DND-41 (cell line): ENCODE measurements around the gene WDFY3.
"Not testable (repeated sequence)": the region's sequence is repeated elsewhere in the genome, so short reads cannot be mapped to it uniquely, and the experiment has no call there.

Experiments
- ATAC-seq: fragments of 200-7000 bp; cut with Tn5 transposase; 3 replicates; pipeline ENCODE4 v1.9.1; 2021; ENCODE audit warnings: low read depth; ENCODE audit not compliant: insufficient read depth
- DNase-seq: peaks from one replicate; pipeline ENCODE4 v3.0.0-alpha.2; 2020
- H2AFZ ChIP-seq: 2 replicates; pipeline ENCODE4 v1.6.0; 2012; ENCODE audit warnings: low read depth, low read length
- H3K27ac ChIP-seq: 2 replicates; pipeline ENCODE4 v1.5.1; 2012; ENCODE audit warnings: low read length, inconsistent platforms
- H3K27me3 ChIP-seq: fragments of 200-600 bp; sonication (generic); 2 replicates; pipeline ENCODE4 v1.6.0; 2012; ENCODE audit warnings: low read length, mild to moderate bottlenecking, inconsistent platforms; ENCODE audit not compliant: insufficient read depth, poor library complexity
- H3K36me3 ChIP-seq: 2 replicates; pipeline ENCODE4 v1.5.1; 2012; ENCODE audit warnings: low read length, inconsistent platforms; ENCODE audit not compliant: insufficient read depth
- H3K4me1 ChIP-seq: 2 replicates; pipeline ENCODE4 v1.5.1; 2012; ENCODE audit warnings: mild to moderate bottlenecking, low read length; ENCODE audit not compliant: insufficient read depth
- H3K4me2 ChIP-seq: 2 replicates; pipeline ENCODE4 v1.6.0; 2012; ENCODE audit warnings: mild to moderate bottlenecking, moderate library complexity, low read length, inconsistent platforms; ENCODE audit not compliant: insufficient read depth
- H3K4me3 ChIP-seq, 2 experiments: fragments of 200-600 bp in 1 of 2; shearing (Covaris generic) in 1 of 2; 2 replicates each; pipeline ENCODE4 v1.5.1; 2012 to 2016; ENCODE audit warnings: inconsistent platforms in 2 of 2, low read length in 2 of 2, mild to moderate bottlenecking in 2 of 2, low read depth in 1 of 2, moderate library complexity in 1 of 2
- H3K79me2 ChIP-seq: 2 replicates; pipeline ENCODE4 v1.6.0; 2012; ENCODE audit warnings: low read length, inconsistent platforms; ENCODE audit not compliant: insufficient read depth
- H3K9ac ChIP-seq: 2 replicates; pipeline ENCODE4 v1.6.0; 2012; ENCODE audit warnings: low read depth, mild to moderate bottlenecking, inconsistent platforms, low read length, moderate library complexity
- H3K9me3 ChIP-seq: 2 replicates; pipeline ENCODE4 v1.5.1; 2012; ENCODE audit warnings: low read length, moderate library complexity, mild to moderate bottlenecking, inconsistent platforms; ENCODE audit not compliant: insufficient read depth, severe bottlenecking
- H4K20me1 ChIP-seq: 2 replicates; pipeline ENCODE4 v1.6.0; 2012; ENCODE audit warnings: low read length; ENCODE audit not compliant: insufficient read depth
- EZH2 ChIP-seq: IDR thresholded peaks from 3 replicates; pipeline ENCODE4 v1.6.1; 2012; ENCODE audit warnings: borderline replicate concordance, low read depth, mild to moderate bottlenecking, moderate library complexity, low read length, inconsistent platforms; ENCODE audit not compliant: severe bottlenecking
- TF ChIP-seq, protein P1 (sequence below): IDR thresholded peaks from 2 replicates; pipeline ENCODE4 v1.5.1; 2012; ENCODE audit warnings: borderline replicate concordance, low read length, moderate library complexity, mild to moderate bottlenecking; ENCODE audit not compliant: poor library complexity, severe bottlenecking; ENCODE audit errors: extremely low read depth

Gene WDFY3

DNA sequence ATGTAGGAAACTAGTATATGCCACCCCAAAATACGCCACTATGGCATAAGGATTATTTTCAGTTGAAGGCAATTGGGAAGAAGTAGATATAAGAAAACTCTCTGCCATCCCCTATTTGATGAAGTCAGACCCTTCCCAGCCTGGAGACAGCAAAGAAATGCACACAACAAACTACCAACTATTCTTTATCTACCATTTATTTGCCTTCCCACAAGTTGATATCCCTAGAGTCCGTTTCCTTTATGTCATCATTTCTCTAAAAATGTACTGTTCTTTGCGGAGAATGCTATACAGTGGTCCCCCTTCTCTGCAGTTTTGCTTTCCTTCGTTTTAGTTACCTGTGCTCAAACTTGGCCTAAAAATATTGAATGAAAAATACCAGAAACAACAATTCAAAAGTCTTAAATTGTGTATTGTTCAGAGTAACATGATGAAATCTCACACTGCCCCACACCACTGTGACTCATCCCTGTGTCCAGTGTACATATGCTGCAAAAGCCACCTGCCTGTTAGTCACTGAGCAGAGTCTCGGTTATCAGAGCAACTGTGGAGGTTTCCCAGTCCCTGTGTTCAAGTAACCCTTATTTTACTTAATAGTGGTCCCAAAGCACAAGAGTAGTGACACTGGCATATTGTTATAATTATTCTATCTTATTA lies 152.3 kb downstream of the WDFY3 start:
- ATAC-seq, result no peak
- H2AFZ ChIP-seq, result no peak overlapping the region
- H3K9ac ChIP-seq, result no peak overlapping the region
- no peak overlapping the region for H3K4me3 ChIP-seq
- H4K20me1 ChIP-seq, result no peaks in the 10 kb centered on the region
- H3K4me1 ChIP-seq, result no peaks in the 10 kb centered on the region
- H3K9me3 ChIP-seq, result no peaks in the 10 kb centered on the region
- no peak overlapping the region for H3K4me2 ChIP-seq
- no peaks in the 10 kb centered on the region for H3K36me3 ChIP-seq
- TF ChIP-seq EZH2, result no peak
- TF ChIP-seq, protein P1, sequence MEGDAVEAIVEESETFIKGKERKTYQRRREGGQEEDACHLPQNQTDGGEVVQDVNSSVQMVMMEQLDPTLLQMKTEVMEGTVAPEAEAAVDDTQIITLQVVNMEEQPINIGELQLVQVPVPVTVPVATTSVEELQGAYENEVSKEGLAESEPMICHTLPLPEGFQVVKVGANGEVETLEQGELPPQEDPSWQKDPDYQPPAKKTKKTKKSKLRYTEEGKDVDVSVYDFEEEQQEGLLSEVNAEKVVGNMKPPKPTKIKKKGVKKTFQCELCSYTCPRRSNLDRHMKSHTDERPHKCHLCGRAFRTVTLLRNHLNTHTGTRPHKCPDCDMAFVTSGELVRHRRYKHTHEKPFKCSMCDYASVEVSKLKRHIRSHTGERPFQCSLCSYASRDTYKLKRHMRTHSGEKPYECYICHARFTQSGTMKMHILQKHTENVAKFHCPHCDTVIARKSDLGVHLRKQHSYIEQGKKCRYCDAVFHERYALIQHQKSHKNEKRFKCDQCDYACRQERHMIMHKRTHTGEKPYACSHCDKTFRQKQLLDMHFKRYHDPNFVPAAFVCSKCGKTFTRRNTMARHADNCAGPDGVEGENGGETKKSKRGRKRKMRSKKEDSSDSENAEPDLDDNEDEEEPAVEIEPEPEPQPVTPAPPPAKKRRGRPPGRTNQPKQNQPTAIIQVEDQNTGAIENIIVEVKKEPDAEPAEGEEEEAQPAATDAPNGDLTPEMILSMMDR, result no peak
- H3K79me2 ChIP-seq, result no peaks in the 10 kb centered on the region
- H3K27ac ChIP-seq, result no peak overlapping the region
- no peak for DNase-seq
- H3K27me3 ChIP-seq, result no peaks in the 10 kb centered on the region

DNA sequence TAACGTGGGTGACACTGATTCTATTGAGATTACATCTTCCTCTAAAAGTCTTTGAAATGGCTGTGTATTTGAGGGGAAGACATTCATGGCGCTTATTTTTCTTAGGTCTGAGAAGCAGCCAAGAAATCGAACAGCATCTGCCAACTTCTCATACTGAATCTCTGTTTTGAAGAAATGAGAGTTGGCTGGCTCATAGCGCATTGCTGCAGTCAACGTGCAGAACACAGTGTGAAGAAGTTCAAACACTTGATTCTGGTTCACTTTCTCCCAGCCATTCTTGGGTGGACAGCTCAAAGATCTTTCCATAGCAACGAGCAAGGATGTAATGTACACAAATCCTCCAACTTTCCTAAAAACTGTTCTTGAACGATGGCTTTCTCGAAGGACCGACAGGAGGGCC lies 156.5 kb downstream of the WDFY3 start:
- Histone ChIP-seq H3K9me3 (no peaks in the 10 kb centered on the region), H3K4me2 (no peak overlapping the region), H3K27ac (no peak overlapping the region), H3K4me3 (no peak overlapping the region), H3K4me1 (no peaks in the 10 kb centered on the region), H3K36me3 (no peaks in the 10 kb centered on the region), H3K9ac (no peak overlapping the region), H4K20me1 (no peaks in the 10 kb centered on the region), H3K79me2 (no peaks in the 10 kb centered on the region), H2AFZ (no peak overlapping the region), H3K27me3 (no peaks in the 10 kb centered on the region)
- no peak for ATAC-seq
- TF ChIP-seq, protein P1, result no peak
- TF ChIP-seq EZH2, result no peak
- no peak for DNase-seq

DNA sequence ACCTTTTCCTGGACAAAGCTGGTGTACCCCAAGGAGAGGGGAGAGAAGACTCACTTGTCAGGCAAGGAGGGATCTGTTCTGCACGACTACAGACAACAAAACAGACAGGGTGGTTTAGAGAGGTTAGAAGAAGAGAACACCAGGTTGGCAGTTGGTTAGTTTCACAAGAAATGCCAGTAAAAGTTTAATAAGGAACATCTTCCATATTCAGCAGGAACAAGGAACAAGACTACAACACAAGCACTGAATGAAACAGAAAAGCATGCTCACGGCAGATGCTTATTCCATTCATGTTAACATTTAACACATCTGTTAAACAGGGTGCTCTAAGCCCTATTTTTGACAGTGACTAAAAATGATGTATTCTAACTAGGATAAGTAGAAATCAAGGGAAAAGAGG lies 158.2 kb downstream of the WDFY3 start:
- H3K79me2 ChIP-seq, result no peaks in the 10 kb centered on the region
- H3K4me2 ChIP-seq, result no peak overlapping the region
- no peak overlapping the region for H3K9ac ChIP-seq
- ATAC-seq, result no peak
- H3K27me3 ChIP-seq, result no peaks in the 10 kb centered on the region
- H3K4me1 ChIP-seq, result no peaks in the 10 kb centered on the region
- H2AFZ ChIP-seq, result no peak overlapping the region
- no peaks in the 10 kb centered on the region for H3K9me3 ChIP-seq
- H3K36me3 ChIP-seq, result no peaks in the 10 kb centered on the region
- DNase-seq, result no peak
- TF ChIP-seq, protein P1, result no peak
- TF ChIP-seq EZH2, result no peak
- no peak overlapping the region for H3K27ac ChIP-seq
- no peaks in the 10 kb centered on the region for H4K20me1 ChIP-seq
- no peak overlapping the region for H3K4me3 ChIP-seq

DNA sequence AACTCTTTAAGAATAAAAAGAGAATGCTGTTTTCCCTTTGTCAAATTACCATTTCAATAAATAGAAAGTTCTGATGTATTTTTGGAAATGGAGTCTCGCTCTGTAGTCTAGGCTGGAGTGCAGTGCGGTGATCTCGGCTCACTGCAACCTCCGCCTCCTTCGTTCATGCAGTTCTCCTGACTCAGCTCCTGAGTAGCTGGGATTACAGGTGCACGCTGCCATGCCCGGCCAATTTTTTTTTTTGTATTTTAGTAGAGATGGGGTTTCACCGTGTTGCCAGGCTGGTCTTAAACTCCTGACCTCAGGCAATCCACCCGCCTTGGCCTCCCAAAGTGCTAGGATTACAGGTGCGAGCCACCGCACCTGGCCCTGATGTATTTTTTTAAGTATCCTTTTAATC lies 159.9 kb downstream of the WDFY3 start:
- not testable (repeated sequence) for H2AFZ ChIP-seq, H3K27me3 ChIP-seq, ATAC-seq, H3K4me1 ChIP-seq, H3K9me3 ChIP-seq, DNase-seq, H3K4me2 ChIP-seq, H3K79me2 ChIP-seq, H3K9ac ChIP-seq, H3K4me3 ChIP-seq, H4K20me1 ChIP-seq, H3K27ac ChIP-seq, H3K36me3 ChIP-seq
